ENCODE data around the gene BFSP2.
A peak's percentile ranks its signal among the peaks of the same experiment; 100 is the strongest.

The BFSP2 gene

DNA sequence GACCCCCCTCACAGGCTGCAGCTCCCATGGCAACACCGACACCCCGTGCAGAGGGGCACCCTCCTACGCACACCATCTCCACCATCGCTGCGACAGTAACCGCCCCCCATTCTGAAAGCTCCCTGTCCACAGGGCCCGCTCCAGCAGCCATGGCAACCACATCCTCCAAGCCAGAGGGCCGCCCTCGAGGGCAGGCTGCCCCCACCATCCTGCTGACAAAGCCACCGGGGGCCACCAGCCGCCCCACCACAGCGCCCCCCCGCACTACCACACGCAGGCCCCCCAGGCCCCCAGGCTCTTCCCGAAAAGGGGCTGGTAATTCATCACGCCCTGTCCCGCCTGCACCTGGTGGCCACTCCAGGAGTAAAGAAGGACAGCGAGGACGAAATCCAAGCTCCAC lies 19.9 kb upstream of the BFSP2 start:
- DNase-seq = peak; percentile 10
- H3K9me3 ChIP-seq = no peaks in the 10 kb centered on the region

DNA sequence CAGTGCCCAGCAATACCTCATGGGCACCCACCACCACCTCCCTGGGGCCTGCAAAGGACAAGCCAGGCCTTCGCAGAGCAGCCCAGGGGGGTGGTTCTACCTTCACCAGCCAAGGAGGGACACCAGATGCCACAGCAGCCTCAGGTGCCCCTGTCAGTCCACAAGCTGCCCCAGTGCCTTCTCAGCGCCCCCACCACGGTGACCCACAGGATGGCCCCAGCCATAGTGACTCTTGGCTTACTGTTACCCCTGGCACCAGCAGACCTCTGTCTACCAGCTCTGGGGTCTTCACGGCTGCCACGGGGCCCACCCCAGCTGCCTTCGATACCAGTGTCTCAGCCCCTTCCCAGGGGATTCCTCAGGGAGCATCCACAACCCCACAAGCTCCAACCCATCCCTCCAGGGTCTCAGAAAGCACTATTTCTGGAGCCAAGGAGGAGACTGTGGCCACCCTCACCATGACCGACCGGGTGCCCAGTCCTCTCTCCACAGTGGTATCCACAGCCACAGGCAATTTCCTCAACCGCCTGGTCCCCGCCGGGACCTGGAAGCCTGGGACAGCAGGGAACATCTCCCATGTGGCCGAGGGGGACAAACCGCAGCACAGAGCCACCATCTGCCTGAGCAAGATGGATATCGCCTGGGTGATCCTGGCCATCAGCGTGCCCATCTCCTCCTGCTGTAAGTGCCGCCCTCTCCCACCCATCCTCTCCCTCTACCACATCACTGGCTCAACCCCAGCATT lies 19.2 kb upstream of the BFSP2 start:
- DNase-seq = peak; percentile 11
- H3K4me3 ChIP-seq (ENCODE audit: low read depth, low read length) = no peak overlapping the region
- no peaks in the 10 kb centered on the region for H3K27me3 ChIP-seq
- H3K4me1 ChIP-seq = peaks cover 32% of the 10 kb centered on the region
- H3K9me3 ChIP-seq = no peaks in the 10 kb centered on the region
- TF ChIP-seq CTCF (IDR thresholded peaks at IDR 0.05; ENCODE audit: low read depth, low read length) = no peak
- peaks cover 24% of the 10 kb centered on the region for H3K36me3 ChIP-seq

More for the DNA sequence above, 19.9 kb upstream of the BFSP2 start:
- peaks cover 20% of the 10 kb centered on the region for H3K36me3 ChIP-seq
- H3K4me3 ChIP-seq (ENCODE audit: low read depth, low read length) = no peak overlapping the region
- TF ChIP-seq CTCF (IDR thresholded peaks at IDR 0.05; ENCODE audit: low read depth, low read length) = no peak
- no peaks in the 10 kb centered on the region for H3K27me3 ChIP-seq
- H3K4me1 ChIP-seq = peaks cover 33% of the 10 kb centered on the region

DNA sequence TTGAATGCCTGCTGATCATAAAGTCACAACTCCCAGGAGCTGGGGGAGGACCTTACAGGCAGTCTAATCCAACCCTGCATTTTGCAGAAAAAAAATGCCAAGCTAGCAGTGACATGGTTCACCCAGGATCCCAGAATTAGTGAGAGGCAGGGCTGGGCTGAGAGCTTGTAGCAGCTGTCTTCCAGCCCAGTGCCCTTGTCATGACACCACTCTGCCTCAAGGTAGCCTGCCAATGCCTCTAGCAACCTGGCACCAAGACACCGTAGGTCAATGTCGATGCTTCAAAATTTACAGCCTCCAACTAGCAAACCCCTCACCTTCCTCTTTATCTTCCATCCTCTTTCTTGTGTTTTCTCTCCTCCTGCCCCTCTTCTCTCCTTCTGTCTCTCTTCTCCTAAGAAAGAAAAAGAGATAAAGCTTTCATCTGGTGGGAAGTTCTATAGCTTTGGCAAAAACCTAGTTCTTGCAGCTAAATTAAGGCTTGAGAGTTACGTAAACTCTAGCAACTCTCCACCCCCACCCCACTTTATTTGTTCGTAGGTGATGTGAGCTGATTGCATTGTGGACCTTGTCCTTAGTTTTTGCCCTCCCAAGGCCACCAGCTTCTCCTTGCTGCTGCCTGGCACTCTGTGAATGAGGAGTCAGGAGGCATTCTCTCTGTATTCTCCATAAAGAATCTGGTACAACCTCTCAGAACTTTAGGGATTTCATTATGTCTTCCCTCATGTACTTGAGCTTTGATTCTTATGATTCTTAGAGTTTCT lies 18.3 kb upstream of the BFSP2 start:
- no peak for TF ChIP-seq CTCF (IDR thresholded peaks at IDR 0.05; ENCODE audit: low read depth, low read length)
- Histone ChIP-seq H3K9me3 (no peaks in the 10 kb centered on the region), H3K4me3 (ENCODE audit: low read depth, low read length) (no peak overlapping the region), H3K27me3 (no peaks in the 10 kb centered on the region), H3K4me1 (peaks cover 29% of the 10 kb centered on the region), H3K36me3 (peaks cover 24% of the 10 kb centered on the region)
- DNase-seq = no peak

DNA sequence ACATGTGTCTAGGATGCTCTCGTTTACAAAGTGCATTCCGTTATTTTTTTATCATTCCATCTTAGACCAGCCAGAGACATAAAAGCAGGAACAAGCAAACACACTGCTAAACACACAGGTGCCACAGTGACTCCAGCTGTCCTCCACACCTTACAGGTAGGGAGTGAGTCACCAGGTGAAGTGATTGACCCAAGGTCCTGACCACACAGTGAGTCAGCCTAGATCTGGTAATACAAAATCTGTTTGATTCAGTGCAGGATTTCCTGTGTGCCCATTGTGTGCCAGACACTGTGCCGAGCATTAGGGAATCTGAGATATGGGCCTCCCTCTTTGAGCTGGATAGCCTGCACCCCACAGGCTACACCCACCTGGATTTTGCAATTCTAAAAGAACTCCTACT lies 16.7 kb upstream of the BFSP2 start:
- no peaks in the 10 kb centered on the region for H3K27me3 ChIP-seq
- H3K36me3 ChIP-seq = peaks cover 19% of the 10 kb centered on the region
- DNase-seq = no peak
- H3K4me1 ChIP-seq = peaks cover 31% of the 10 kb centered on the region
- TF ChIP-seq CTCF (IDR thresholded peaks at IDR 0.05; ENCODE audit: low read depth, low read length) = no peak
- H3K4me3 ChIP-seq (ENCODE audit: low read depth, low read length) = no peak overlapping the region
- no peaks in the 10 kb centered on the region for H3K9me3 ChIP-seq

GRCh38 chr3:133383741-133384140 lies 16.1 kb upstream of the BFSP2 start:
- Histone ChIP-seq H3K4me3 (ENCODE audit: low read depth, low read length) (peak overlapping the region; percentile 34), H3K27me3 (no peaks in the 10 kb centered on the region), H3K9me3 (no peaks in the 10 kb centered on the region), H3K36me3 (peaks cover 20% of the 10 kb centered on the region), H3K4me1 (peaks cover 35% of the 10 kb centered on the region)
- no peak for DNase-seq
- TF ChIP-seq CTCF (IDR thresholded peaks at IDR 0.05; ENCODE audit: low read depth, low read length) = no peak
